Sigmoid colon (tissue), 3 donors: ENCODE results near the gene NUCKS1.

Experiments
- POLR2A ChIP-seq, 2 donors: fragments of 450-650 bp; IDR thresholded peaks; one replicate each; pipeline ENCODE4 v1.6.1; 2016; ENCODE audit warnings: antibody characterized with exemption in 2 of 2, mild to moderate bottlenecking in 2 of 2, moderate library complexity in 2 of 2
- TF ChIP-seq, protein P1 (sequence below), 4 experiments: fragments of 450-650 bp in 3 of 4; fragments of 200-600 bp in 1 of 4; IDR thresholded peaks; one replicate each; pipeline ENCODE4 v1.5.1; 2016 to 2019; ENCODE audit warnings: antibody characterized with exemption in 4 of 4, mild to moderate bottlenecking in 3 of 4, moderate library complexity in 2 of 4

DNA sequence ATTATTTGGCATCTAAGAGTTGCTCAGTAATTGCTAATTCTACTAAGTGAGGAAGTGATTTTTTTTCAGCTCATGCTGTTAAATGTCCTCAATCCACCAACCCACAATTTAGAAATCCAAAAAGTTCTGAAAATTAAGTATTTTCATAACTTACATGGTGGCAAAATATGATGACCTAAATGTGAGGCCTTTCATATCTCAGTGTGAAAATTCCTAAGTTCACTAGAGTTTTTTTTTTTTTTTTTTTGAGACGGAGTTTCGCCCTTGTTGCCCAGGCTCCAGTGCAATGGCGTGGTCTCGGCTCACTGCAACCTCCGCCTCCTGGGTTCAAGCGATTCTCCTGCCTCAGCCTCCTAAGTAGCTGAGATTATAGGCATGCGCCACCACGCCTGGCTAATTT is 5.6 kb downstream of the NUCKS1 start:
- no peak for TF ChIP-seq POLR2A (IDR thresholded peaks at IDR 0.05)
- TF ChIP-seq, protein P1, sequence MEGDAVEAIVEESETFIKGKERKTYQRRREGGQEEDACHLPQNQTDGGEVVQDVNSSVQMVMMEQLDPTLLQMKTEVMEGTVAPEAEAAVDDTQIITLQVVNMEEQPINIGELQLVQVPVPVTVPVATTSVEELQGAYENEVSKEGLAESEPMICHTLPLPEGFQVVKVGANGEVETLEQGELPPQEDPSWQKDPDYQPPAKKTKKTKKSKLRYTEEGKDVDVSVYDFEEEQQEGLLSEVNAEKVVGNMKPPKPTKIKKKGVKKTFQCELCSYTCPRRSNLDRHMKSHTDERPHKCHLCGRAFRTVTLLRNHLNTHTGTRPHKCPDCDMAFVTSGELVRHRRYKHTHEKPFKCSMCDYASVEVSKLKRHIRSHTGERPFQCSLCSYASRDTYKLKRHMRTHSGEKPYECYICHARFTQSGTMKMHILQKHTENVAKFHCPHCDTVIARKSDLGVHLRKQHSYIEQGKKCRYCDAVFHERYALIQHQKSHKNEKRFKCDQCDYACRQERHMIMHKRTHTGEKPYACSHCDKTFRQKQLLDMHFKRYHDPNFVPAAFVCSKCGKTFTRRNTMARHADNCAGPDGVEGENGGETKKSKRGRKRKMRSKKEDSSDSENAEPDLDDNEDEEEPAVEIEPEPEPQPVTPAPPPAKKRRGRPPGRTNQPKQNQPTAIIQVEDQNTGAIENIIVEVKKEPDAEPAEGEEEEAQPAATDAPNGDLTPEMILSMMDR (IDR thresholded peaks at IDR 0.05), result no peak
